Measurements from ENCODE around the gene METTL8. TPM values are rescaled to one million over a fixed set of nuclear protein-coding genes. Genes with fewer than 3 reads are reported as not detected.

The METTL8 gene
- total RNA-seq, 4 donors from 2014 or later: 6.9 to 33.0 (median 17.7) TPM

DNA sequence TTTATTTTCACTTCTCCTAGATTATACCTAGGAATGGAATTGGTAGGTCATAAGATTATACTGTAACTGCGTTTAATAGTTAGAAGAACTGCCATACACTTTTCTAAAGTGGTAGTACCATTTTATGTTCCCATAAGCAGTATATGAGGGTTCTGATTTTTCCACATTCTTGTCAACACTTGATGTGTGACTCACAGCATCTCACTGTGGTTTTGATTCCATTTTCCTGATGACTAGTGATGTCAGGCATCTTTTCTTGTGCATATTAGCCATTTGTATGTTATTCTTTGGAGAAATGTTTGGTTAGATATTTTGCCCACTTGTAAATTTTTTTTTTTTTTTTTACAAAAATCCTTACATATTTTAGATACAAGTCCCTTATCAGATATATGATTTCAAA lies 2.5 kb upstream of the METTL8 start:
- Histone ChIP-seq H3K9me3 (no peaks in the 10 kb centered on the region), H3K4me1 (no peaks in the 10 kb centered on the region), H3K27me3 (no peaks in the 10 kb centered on the region), H3K27ac (no peak overlapping the region), H3K4me3 (no peak overlapping the region), H3K36me3 (no peaks in the 10 kb centered on the region)
- TF ChIP-seq, protein P1, sequence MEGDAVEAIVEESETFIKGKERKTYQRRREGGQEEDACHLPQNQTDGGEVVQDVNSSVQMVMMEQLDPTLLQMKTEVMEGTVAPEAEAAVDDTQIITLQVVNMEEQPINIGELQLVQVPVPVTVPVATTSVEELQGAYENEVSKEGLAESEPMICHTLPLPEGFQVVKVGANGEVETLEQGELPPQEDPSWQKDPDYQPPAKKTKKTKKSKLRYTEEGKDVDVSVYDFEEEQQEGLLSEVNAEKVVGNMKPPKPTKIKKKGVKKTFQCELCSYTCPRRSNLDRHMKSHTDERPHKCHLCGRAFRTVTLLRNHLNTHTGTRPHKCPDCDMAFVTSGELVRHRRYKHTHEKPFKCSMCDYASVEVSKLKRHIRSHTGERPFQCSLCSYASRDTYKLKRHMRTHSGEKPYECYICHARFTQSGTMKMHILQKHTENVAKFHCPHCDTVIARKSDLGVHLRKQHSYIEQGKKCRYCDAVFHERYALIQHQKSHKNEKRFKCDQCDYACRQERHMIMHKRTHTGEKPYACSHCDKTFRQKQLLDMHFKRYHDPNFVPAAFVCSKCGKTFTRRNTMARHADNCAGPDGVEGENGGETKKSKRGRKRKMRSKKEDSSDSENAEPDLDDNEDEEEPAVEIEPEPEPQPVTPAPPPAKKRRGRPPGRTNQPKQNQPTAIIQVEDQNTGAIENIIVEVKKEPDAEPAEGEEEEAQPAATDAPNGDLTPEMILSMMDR (IDR thresholded peaks at IDR 0.05): no peak
- no peak for TF ChIP-seq POLR2A (IDR thresholded peaks at IDR 0.05)
- DNase-seq: no peak
- intact Hi-C loops (cut with DNase I; ENCODE audit: low total_unique reads): loop anchor here (10.0 kb wide), 1 partner anchor 88 kb away; the partner anchor contains the start of gene CYBRD1

DNA sequence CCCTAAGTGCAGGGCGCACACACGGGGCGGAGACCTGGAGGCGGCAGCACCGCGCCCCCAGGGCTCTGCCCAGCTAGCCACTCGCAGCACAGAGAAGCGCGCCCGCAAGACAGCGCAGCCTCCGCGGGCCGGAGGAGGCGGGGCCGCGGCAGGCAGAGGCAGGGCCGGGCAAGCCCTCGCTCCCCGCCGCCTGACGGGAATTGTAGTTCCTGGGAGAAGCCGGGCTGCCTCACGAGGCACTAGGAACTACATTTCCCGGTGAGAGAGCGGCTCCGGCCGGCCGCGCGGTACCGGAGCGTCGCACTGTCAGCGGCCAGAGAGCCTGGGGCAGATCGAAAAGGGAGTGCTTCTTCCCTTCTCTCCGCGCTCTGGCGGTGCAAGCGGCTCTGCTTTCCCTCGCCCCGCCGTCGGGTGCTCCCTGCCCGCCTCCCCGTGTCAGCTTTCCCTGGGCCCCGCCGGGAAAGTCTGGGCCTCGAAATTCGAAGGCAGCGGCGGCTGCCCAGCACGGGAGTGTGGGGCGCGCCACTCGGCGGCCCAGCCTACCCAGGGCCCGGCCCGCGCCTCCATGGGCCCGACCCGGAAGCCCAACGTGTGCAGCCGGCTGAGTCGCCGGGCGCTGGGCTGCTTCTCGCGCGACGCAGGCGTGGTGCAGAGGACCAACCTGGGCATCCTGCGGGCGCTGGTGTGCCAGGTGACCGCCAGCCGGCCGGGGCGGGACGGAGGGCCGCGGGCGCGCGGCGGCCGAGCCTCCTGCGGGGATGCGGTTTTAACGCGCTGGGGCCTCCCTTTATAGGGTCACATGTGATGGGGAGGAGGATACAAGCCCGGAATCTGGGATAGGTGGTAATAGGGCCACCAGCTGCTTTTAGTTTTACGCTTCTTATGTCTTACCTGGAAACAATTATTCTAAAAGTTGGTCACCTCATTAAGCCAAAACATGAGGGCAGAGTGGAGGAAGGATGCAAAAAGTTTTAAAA lies 511 bp upstream of the METTL8 start, which contains the start of gene DCAF17:
TSS of gene DCAF17 (plus strand) at position 214 of the 977 bp plus-strand sequence. CDS start at position 566, 352 bp downstream.
- peak; percentile 94 to 95 for DNase-seq
- intact Hi-C loops (cut with DNase I; ENCODE audit: low total_unique reads): loop anchor here (10.0 kb wide), 1 partner anchor 90 kb away; the partner anchor contains the start of gene CYBRD1
- H3K27me3 ChIP-seq: no peaks in the 10 kb centered on the region
- H3K4me3 ChIP-seq: peak within 1 kb of the TSS; percentile 48 to 78
- TF ChIP-seq, protein P1 (IDR thresholded peaks at IDR 0.05): peak; percentile 22 to 44 (median 32)
- peak; percentile 60 to 76 for TF ChIP-seq POLR2A (IDR thresholded peaks at IDR 0.05)
- H3K4me1 ChIP-seq: no peaks in the 10 kb centered on the region
- no peaks in the 10 kb centered on the region for H3K36me3 ChIP-seq
- peak within 1 kb of the TSS; percentile 88 to 96 for H3K27ac ChIP-seq
- no peaks in the 10 kb centered on the region for H3K9me3 ChIP-seq

DNA sequence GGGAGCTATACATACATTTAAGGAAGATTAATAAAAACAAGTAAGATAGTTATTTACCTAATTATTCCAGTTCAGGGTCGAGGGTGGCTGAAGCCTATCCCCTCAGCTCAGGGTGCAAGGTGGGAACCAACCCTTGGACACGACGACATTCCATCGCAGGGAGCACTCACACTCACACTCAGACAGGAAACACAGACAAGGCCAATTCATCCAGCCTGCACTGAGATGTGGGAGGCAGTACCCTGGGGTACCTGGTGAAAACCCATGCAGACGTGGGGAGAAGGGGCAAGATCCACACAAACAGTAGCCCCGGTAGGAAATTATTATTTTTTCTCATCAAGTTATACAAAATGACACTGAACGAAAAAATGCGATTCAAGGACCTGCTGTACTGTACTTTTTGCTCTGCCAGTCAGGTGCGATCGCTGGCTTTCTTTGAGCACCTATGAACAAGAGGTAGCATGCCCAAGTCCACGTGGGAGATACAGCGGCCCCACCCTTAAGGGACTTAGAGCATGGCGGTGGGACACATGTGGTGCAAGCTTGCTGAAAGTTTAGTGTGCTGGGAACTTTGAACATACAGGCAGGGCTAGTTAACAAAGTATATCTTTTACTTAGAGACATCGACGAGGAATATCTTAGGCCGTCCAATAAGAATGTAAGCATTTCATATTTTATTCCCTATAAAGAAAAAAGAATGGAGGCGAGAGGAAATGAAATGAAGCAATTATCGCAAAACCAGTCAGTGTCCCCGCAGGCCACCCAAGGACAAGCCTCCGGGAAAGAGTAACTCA lies 624 bp downstream of the METTL8 start:
- Histone ChIP-seq H3K27ac (peak overlapping the region; percentile 88 to 96), H3K9me3 (no peaks in the 10 kb centered on the region), H3K27me3 (no peaks in the 10 kb centered on the region), H3K36me3 (no peaks in the 10 kb centered on the region), H3K4me3 (peak overlapping the region; percentile 48 to 78), H3K4me1 (no peaks in the 10 kb centered on the region)
- DNase-seq: no peak
- TF ChIP-seq, protein P1 (IDR thresholded peaks at IDR 0.05): no peak
- TF ChIP-seq POLR2A (IDR thresholded peaks at IDR 0.05): no peak
- intact Hi-C loops (cut with DNase I; ENCODE audit: low total_unique reads): loop anchor here (10.0 kb wide), 1 partner anchor 92 kb away; the partner anchor contains the start of gene CYBRD1

DNA sequence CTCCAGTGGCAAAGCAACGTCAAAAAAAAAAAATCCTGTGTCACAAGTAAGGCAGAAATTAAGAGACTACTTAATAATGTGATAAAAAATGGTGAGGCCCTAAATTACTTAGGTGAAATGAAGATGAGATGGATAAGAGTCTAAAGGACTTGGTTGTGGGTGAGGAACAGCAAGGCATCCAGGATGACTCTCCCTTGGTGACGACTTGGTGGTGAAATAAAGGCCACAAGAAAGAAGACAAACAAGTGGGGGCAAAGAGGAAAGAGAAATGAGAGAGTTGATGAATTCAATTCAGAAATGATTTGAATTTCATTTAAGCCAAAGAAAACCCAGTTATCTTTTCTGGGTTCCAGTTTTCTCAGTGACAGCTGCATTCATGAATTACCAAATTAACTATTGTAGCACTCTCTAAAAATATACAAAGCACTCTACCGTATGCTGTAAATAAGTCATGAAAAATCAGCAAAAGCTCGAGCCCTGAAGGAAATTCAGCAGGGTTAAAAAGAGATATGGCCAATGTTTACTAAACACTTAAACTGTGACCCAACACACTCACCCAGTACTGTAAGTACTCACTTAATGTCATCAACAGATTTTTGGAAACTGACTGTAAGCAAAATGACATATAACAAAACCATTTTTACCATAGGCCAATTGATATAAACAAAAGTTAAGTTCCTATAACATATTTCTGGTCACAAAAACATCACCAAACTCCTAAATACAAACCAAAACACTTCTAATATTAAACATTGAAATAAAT lies 1.4 kb downstream of the METTL8 start:
- Histone ChIP-seq H3K9me3 (no peaks in the 10 kb centered on the region), H3K4me3 (no peak overlapping the region), H3K27ac (no peak overlapping the region), H3K36me3 (no peaks in the 10 kb centered on the region), H3K27me3 (no peaks in the 10 kb centered on the region), H3K4me1 (no peaks in the 10 kb centered on the region)
- intact Hi-C loops (cut with DNase I; ENCODE audit: low total_unique reads): loop anchor here (10.0 kb wide), 1 partner anchor 92 kb away; the partner anchor contains the start of gene CYBRD1
- no peak for DNase-seq
- TF ChIP-seq POLR2A (IDR thresholded peaks at IDR 0.05): no peak
- TF ChIP-seq, protein P1 (IDR thresholded peaks at IDR 0.05): no peak

Measured in uterus (tissue), 4 donors.